Fibroblast of gingiva (primary cell): ENCODE data around the gene HERC4.
A peak's percentile ranks its signal among the peaks of the same experiment; 100 is the strongest.
"Not testable (repeated sequence)": the region's sequence is repeated elsewhere in the genome, so short reads cannot be mapped to it uniquely, and the experiment has no call there.

Experiments used
- DNase-seq: peaks from one replicate; pipeline ENCODE4 v3.0.0-alpha.2; 2011; ENCODE audit warnings: low read depth

HERC4 gene

DNA sequence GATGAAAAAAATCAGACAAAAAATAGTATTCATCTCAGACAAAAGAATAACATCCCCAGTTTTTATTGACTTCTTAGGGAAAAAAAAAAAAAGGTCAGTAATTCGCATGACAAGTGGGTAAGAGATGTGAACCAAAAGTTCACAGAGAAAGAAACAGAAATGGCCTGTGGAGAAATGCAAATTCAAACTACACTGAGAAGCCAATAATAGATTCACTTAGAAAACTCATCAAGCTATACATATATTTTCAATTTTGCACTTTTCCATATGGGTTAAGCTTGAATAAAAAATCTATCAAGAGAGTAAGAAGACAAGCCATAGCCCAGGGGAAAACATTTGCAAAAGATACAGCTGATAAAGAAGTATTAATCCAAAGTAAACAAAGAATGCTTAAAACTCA is 28.0 kb downstream of the HERC4 start:
- no peak for DNase-seq

DNA sequence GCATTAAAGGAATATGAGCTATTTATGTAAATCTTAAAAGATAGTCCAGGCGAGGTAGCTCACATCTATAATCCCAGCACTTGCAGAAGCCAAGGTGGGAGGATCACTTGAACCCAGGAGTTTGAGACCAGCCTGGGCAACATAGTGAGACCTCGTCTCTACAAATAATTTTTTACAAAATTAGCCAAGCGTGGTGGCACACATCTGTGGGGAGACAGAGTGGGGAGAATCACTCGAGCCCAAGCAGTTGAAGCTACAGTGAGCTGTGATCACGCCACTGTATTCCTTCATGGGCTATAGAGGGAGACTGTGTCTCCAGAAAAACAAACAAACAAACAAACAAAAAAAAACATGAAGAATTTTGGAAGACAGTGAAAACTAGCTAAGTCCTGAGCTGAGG is 28.4 kb downstream of the HERC4 start:
- no peak for DNase-seq

DNA sequence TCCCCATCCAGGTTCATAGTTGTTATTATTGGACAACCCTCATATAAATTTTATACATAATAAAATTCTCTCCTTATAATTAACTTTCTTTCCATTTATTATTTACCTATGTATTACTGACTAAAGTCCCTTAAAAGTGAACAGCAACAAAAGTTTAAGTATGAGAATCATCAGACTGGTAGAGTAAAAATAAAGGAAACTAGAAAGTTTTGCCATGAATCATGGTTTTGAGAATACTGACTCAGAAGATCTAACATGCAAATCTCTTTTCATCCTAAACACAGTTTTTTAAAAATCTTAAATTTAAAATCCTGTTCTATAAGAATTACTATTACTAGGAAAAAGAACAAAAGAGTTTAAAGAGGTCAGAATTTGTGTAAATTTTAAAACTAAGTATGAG is 32.1 kb downstream of the HERC4 start:
- no peak for DNase-seq

GRCh38 chr10:68032113-68032512 is 43.0 kb downstream of the HERC4 start:
- DNase-seq = no peak

- no peak for DNase-seq
Measured at GRCh38 chr10:68027429-68027828, 47.7 kb downstream of the HERC4 start.

- no peak for DNase-seq
Measured at GRCh38 chr10:68023292-68023691, 51.8 kb downstream of the HERC4 start.

GRCh38 chr10:68022324-68022723 is 52.8 kb downstream of the HERC4 start:
- DNase-seq = not testable (repeated sequence)

- not testable (repeated sequence) for DNase-seq
Measured at GRCh38 chr10:68016519-68016918, 58.6 kb downstream of the HERC4 start.

DNA sequence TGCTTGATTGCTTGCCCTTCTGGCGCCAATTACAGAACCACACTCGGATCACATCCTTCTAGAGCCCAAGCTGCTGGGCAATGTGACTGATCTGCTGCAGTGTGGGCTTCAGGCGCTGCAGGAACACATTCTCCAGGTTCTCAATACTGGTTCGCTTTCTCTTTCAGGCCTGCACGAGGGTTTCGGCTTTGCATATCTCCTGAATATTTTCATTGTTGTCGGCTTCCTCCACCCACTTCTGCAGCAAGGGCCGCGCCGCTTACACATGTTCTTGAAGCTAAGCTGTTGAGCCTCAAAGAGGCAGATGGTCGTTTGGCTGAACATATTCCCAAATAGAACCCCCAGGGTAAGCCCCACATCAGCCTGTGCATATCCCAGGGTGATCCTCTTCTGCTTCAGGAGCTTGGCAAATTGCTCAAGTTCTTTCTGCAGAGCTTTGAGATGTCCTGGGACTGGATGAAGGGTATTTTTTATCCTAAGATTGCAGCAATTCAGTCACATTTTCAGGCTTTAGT is 64.6 kb downstream of the HERC4 start:
- DNase-seq = no peak

DNA sequence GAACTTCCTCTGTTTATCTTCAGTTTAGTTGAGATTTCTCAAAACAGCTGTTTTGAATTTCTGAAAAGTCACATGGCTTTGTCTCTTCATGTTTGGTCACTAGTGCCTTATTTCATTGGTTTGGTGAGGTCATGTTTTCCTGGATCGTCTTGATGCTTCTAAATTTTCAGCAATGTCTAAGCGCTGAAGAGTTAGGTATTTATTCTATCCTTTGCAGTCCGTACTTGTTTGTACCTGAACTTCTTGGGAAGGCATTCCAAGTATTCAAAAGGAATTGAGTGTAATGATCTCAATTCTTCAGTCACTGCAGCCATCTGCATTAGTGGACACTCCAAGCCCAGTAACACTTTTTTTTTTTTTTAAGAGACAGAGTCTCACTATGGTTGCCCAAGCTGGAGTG is 67.7 kb downstream of the HERC4 start:
- peak; percentile 14 for DNase-seq

- no peak for DNase-seq
Measured at GRCh38 chr10:68001539-68001938, 73.5 kb downstream of the HERC4 start.

GRCh38 chr10:68001000-68001399 is 74.1 kb downstream of the HERC4 start:
- DNase-seq = no peak

DNA sequence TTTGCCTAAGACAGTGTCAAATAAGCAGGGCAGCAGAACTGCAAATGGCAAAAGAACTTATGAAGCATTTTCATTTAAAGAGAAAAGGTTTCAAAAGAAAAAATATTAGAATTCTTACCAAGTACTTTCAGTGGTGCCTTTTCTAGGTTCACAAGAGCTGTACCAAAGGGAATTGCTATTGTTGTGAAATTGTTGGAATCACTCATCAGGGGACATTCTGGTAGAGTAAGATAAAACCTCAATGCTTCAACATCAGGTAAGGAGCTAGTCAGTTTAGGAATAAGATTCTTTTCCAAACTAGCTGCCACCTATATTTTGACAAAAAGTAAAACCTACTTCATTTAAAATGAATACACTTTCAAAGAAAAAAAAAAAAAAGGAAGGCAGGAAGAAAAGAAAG is 85.0 kb downstream of the HERC4 start:
- no peak for DNase-seq

GRCh38 chr10:67988606-67989005 is 86.5 kb downstream of the HERC4 start:
- no peak for DNase-seq

DNA sequence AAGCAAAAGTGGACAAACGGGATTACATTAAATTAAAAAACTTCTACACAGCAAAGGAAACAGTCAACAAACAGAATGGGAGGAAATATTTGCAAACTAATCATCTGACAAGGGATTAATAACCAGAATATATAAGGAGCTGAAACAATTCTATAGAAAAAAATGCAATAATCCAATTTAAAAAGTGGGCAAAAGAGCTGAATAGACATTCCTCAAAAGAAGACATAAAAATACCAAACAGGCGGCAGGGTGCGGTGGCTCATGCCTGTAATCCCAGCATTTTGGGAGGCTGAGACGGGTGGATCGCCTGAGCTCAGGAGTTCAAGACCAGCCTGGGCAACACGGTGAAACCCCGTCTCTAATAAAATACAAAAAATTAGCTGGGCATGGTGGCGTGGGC is 92.5 kb downstream of the HERC4 start:
- not testable (repeated sequence) for DNase-seq

DNA sequence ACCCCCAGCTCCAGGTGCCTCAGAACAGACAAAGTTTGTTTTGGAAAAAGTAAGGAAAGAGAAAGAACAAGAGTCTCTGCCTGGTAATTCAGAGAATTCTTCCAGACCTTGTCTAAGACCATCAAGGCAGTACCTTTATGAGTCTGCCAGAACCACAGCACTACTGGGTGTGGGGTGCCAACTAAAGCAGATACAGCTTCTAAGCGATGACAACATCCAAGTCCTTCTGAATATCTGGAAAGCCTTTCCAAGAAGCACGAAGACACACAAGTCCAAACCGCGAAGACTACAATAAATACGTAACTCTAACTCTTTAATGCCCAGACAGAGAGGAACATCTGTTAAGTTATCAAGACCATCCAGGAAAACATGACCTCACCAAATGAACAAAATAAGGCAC is 96.3 kb downstream of the HERC4 start:
- peak; percentile 9 for DNase-seq

GRCh38 chr10:67977251-67977650 is 97.8 kb downstream of the HERC4 start:
- no peak for DNase-seq

- peak; percentile 27 for DNase-seq
Measured at GRCh38 chr10:67976292-67977245, 98.5 kb downstream of the HERC4 start.

- no peak for DNase-seq
Measured at GRCh38 chr10:67975871-67976270, 99.2 kb downstream of the HERC4 start.

DNA sequence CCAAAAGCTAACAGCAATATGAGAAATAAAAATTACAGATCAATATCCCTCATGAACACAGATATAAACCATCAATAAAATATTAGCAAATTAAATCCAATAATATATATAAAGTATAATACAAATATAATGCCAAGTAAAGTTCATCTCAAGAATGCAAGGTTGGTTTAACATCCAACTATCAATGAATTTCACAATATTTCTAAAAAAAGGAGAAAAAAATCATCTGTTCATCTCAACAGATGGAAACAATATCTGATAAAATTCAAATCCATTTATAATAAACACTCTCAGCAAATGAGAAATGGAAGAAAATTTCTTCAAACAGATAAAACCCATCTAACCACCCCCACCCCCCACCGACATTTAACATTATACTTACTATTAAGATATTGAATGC is 103.8 kb downstream of the HERC4 start:
- no peak for DNase-seq

- no peak for DNase-seq
Measured at GRCh38 chr10:67969875-67970274, 105.2 kb downstream of the HERC4 start.

GRCh38 chr10:67966035-67966434 is 109.0 kb downstream of the HERC4 start:
- not testable (repeated sequence) for DNase-seq

DNA sequence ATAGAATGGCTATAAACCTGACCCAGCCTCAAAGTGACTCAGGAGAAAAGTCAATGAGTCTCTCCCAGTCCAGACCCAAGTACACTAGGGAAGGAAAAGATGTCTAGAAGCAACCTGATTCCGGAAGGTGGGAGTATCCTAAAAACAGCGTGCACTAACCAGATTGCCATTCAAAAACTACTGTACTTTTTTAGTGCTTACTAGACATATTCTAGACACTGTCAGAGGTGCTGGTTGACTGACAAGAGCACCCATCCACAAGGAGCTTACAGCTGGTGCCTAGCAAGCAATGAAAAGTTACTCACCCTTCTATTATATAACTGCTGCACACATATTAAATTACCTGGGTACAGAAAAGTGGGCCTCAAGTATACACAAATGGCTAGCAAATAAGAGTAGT is 109.6 kb downstream of the HERC4 start:
- no peak for DNase-seq
